ENCODE results near the gene HESX1. TPM values are rescaled to one million over a fixed set of nuclear protein-coding genes. Genes with fewer than 3 reads are reported as not detected.

Gene HESX1
- total and polyA plus RNA-seq, 2 donors from 2014 or later: 0.79 to 2.1 TPM

GRCh38 chr3:57164657-57165573, 34.9 kb downstream of the HESX1 start, which contains the start of gene IL17RD:
TSS of gene IL17RD (minus strand) at chr3:57165353. CDS start at chr3:57165286, 67 bp downstream.
- no peaks in the 10 kb centered on the region for H3K36me3 ChIP-seq (ENCODE audit: control insufficient read depth in 2 of 3, insufficient read depth in 3 of 3, low read length in 3 of 3)
- intact Hi-C loops (cut with DNase I): no loop called here
- peak within 1 kb of the TSS; percentile 64 to 66 (median 66) for H3K4me3 ChIP-seq (ENCODE audit: low read length in 3 of 3)
- TF ChIP-seq CTCF (IDR thresholded peaks at IDR 0.05; ENCODE audit: borderline replicate concordance, extremely low read depth, insufficient read depth): no peak
- H3K4me1 ChIP-seq (ENCODE audit: control insufficient read depth in 2 of 3, insufficient read depth in 2 of 3, low read depth in 1 of 3, low read length in 3 of 3): peaks cover 17 to 43% (median 37%) of the 10 kb centered on the region in 3 donors
- DNase-seq (peak; percentile 91 to 96 (median 92)), FAIRE-seq (no peak)
- no peaks in the 10 kb centered on the region for H3K9me3 ChIP-seq (ENCODE audit: control insufficient read depth in 2 of 3, insufficient read depth in 1 of 3, low read length in 3 of 3)
- H3K9ac ChIP-seq (ENCODE audit: low read length in 3 of 3): peak within 1 kb of the TSS in 2 of 3 donors; percentile 63 to 68
- no peaks in the 10 kb centered on the region for H3K27me3 ChIP-seq (ENCODE audit: control insufficient read depth, insufficient read depth, low read length)
- H3K27ac ChIP-seq (ENCODE audit: low read depth in 2 of 2, low read length in 2 of 2): peak within 1 kb of the TSS in 1 of 2 donors; percentile 36

- H3K4me1 ChIP-seq (ENCODE audit: control insufficient read depth in 2 of 3, insufficient read depth in 2 of 3, low read depth in 1 of 3, low read length in 3 of 3): peaks cover 17 to 43% (median 37%) of the 10 kb centered on the region in 3 donors
- peak overlapping the region; percentile 64 to 66 (median 66) for H3K4me3 ChIP-seq (ENCODE audit: low read length in 3 of 3)
- no peak for TF ChIP-seq CTCF (IDR thresholded peaks at IDR 0.05; ENCODE audit: borderline replicate concordance, extremely low read depth, insufficient read depth)
- no peaks in the 10 kb centered on the region for H3K9me3 ChIP-seq (ENCODE audit: control insufficient read depth in 2 of 3, insufficient read depth in 1 of 3, low read length in 3 of 3)
- FAIRE-seq (no peak), DNase-seq (peak in 2 of 5 donors; percentile 67 to 81)
- intact Hi-C loops (cut with DNase I): no loop called here
- H3K36me3 ChIP-seq (ENCODE audit: control insufficient read depth in 2 of 3, insufficient read depth in 3 of 3, low read length in 3 of 3): no peaks in the 10 kb centered on the region
- no peak overlapping the region for H3K27ac ChIP-seq (ENCODE audit: low read depth in 2 of 2, low read length in 2 of 2)
- H3K27me3 ChIP-seq (ENCODE audit: control insufficient read depth, insufficient read depth, low read length): no peaks in the 10 kb centered on the region
- H3K9ac ChIP-seq (ENCODE audit: low read length in 3 of 3): peak overlapping the region in 2 of 3 donors; percentile 63 to 68
Observed at GRCh38 chr3:57164217-57164656, 35.5 kb downstream of the HESX1 start.

- H3K27me3 ChIP-seq (ENCODE audit: control insufficient read depth, insufficient read depth, low read length): no peaks in the 10 kb centered on the region
- no peaks in the 10 kb centered on the region for H3K36me3 ChIP-seq (ENCODE audit: control insufficient read depth in 2 of 3, insufficient read depth in 3 of 3, low read length in 3 of 3)
- H3K9ac ChIP-seq (ENCODE audit: low read length in 3 of 3): peak overlapping the region; percentile 5 to 63 (median 10)
- H3K4me3 ChIP-seq (ENCODE audit: low read length in 3 of 3): peak overlapping the region; percentile 64 to 66 (median 66)
- H3K27ac ChIP-seq (ENCODE audit: low read depth in 2 of 2, low read length in 2 of 2): no peak overlapping the region
- no peak for TF ChIP-seq CTCF (IDR thresholded peaks at IDR 0.05; ENCODE audit: borderline replicate concordance, extremely low read depth, insufficient read depth)
- DNase-seq: peak in 1 of 5 donors; percentile 66
- H3K4me1 ChIP-seq (ENCODE audit: control insufficient read depth in 2 of 3, insufficient read depth in 2 of 3, low read depth in 1 of 3, low read length in 3 of 3): peaks cover 17 to 43% (median 37%) of the 10 kb centered on the region in 3 donors
- FAIRE-seq: no peak
- H3K9me3 ChIP-seq (ENCODE audit: control insufficient read depth in 2 of 3, insufficient read depth in 1 of 3, low read length in 3 of 3): no peaks in the 10 kb centered on the region
- intact Hi-C loops (cut with DNase I): no loop called here
Observed at GRCh38 chr3:57163751-57164150, 36.0 kb downstream of the HESX1 start.
